ENCODE data around the gene MOK. TPM values are rescaled to one million over a fixed set of nuclear protein-coding genes. Genes with fewer than 3 reads are reported as not detected.
"Not testable (repeated sequence)": the region's sequence is repeated elsewhere in the genome, so short reads cannot be mapped to it uniquely, and the experiment has no call there.

Gene MOK
- total RNA-seq, 1 experiment from 2014 or later = 2.0 TPM

GRCh38 chr14:102249041-102249440, 55.9 kb downstream of the MOK start:
- ChIA-PET POLR2A (interaction anchor here (0.6 kb wide), 1 partner anchor 55 kb away, joined by 4 read pairs; no protein-coding TSS in a partner anchor), CTCF (interaction anchor here (1.0 to 1.6 kb wide), 2 partner anchors 14 to 65 kb away, joined by 3 to 4 read pairs; no protein-coding TSS in a partner anchor)
- TF ChIP-seq NR2C2 (CRISPR knock-in tag; IDR thresholded peaks at IDR 0.05) (no peak), HMGA2 (CRISPR knock-in tag; IDR thresholded peaks at IDR 0.05) (no peak)
- DNase-seq (ENCODE audit: low spot score) (no peak), ATAC-seq (no peak)
- Mint-ChIP-seq H3K36me3 (no peaks in the 10 kb centered on the region), H3K27me3 (ENCODE audit: low read depth) (peaks cover 5% of the 10 kb centered on the region; the same call in 1 of the 2 replicates), H3K27ac (no peak overlapping the region), H3K9me3 (no peaks in the 10 kb centered on the region), H3K4me3 (no peak overlapping the region), H3K4me1 (peaks cover 3% of the 10 kb centered on the region)

GRCh38 chr14:102248121-102248520, 56.8 kb downstream of the MOK start:
- Mint-ChIP-seq H3K4me1 (peaks cover 3% of the 10 kb centered on the region), H3K9me3 (no peaks in the 10 kb centered on the region), H3K27me3 (ENCODE audit: low read depth) (peaks cover 5% of the 10 kb centered on the region; the same call in 1 of the 2 replicates), H3K27ac (no peak overlapping the region), H3K36me3 (no peaks in the 10 kb centered on the region), H3K4me3 (no peak overlapping the region)
- TF ChIP-seq ATF6 (CRISPR knock-in tag; IDR thresholded peaks at IDR 0.05) = no peak
- no peak for TF ChIP-seq ZBTB43 (CRISPR knock-in tag; IDR thresholded peaks at IDR 0.05)
- ATAC-seq (peak; percentile 85), DNase-seq (ENCODE audit: low spot score) (no peak)
- ChIA-PET CTCF (interaction anchor here (1.6 kb wide), 1 partner anchor 66 kb away, joined by 4 read pairs; no protein-coding TSS in a partner anchor), POLR2A (interaction anchor here (0.6 kb wide), 1 partner anchor 67 kb away, joined by 4 read pairs; no protein-coding TSS in a partner anchor)

- ATAC-seq (no peak), DNase-seq (ENCODE audit: low spot score) (no peak)
- H3K27ac Mint-ChIP-seq = no peak overlapping the region
- no peaks in the 10 kb centered on the region for H3K36me3 Mint-ChIP-seq
- H3K9me3 Mint-ChIP-seq = no peaks in the 10 kb centered on the region
- H3K4me1 Mint-ChIP-seq = peaks cover 3% of the 10 kb centered on the region
- CTCF ChIA-PET = no interaction called here
- H3K4me3 Mint-ChIP-seq = no peak overlapping the region
- TF ChIP-seq ZSCAN18 (CRISPR knock-in tag; IDR thresholded peaks at IDR 0.05) (no peak), ZNF317 (CRISPR knock-in tag; IDR thresholded peaks at IDR 0.05; ENCODE audit: borderline replicate concordance, low read depth) (no peak), ATF6 (CRISPR knock-in tag; IDR thresholded peaks at IDR 0.05) (no peak), E2F1 (CRISPR knock-in tag; IDR thresholded peaks at IDR 0.05) (no peak), ZNF423 (CRISPR knock-in tag; IDR thresholded peaks at IDR 0.05) (no peak), ATF1 (CRISPR knock-in tag; IDR thresholded peaks at IDR 0.05) (no peak), CREB1 (CRISPR knock-in tag; IDR thresholded peaks at IDR 0.05) (no peak), ZNF416 (CRISPR knock-in tag; IDR thresholded peaks at IDR 0.05) (no peak), NFE2L1 (CRISPR knock-in tag; IDR thresholded peaks at IDR 0.05) (no peak), E2F4 (CRISPR knock-in tag; IDR thresholded peaks at IDR 0.05; ENCODE audit: borderline replicate concordance, low read depth) (no peak), GRHL2 (CRISPR knock-in tag; IDR thresholded peaks at IDR 0.05; ENCODE audit: insufficient replicate concordance, severe bottlenecking) (no peak), ATF3 (CRISPR knock-in tag; conservative IDR thresholded peaks at IDR 0.05) (no peak), SMAD3 (CRISPR knock-in tag; IDR thresholded peaks at IDR 0.05; ENCODE audit: borderline replicate concordance) (no peak), NFATC4 (CRISPR knock-in tag; IDR thresholded peaks at IDR 0.05) (no peak)
- peaks cover 5% of the 10 kb centered on the region; the same call in 1 of the 2 replicates for H3K27me3 Mint-ChIP-seq (ENCODE audit: low read depth)
- POLR2A ChIA-PET = no interaction called here
Measured at GRCh38 chr14:102246071-102246470, 58.9 kb downstream of the MOK start.

- H3K27ac Mint-ChIP-seq; DNase-seq (ENCODE audit: low spot score); H3K4me1 Mint-ChIP-seq; H3K36me3 Mint-ChIP-seq; H3K4me3 Mint-ChIP-seq; H3K9me3 Mint-ChIP-seq; POLR2A ChIA-PET; H3K27me3 Mint-ChIP-seq (ENCODE audit: low read depth); CTCF ChIA-PET; ATAC-seq: not testable (repeated sequence)
Measured at GRCh38 chr14:102243795-102244194, 61.2 kb downstream of the MOK start.

Data from WTC11 (cell line).